GM10847 (cell line): ENCODE results near the gene C1GALT1.
A peak's percentile ranks its signal among the peaks of the same experiment; 100 is the strongest.

Experiments
- POLR2A ChIP-seq: IDR thresholded peaks from 2 replicates; pipeline ENCODE4 v1.6.1; 2011; ENCODE audit not compliant: insufficient read length; ENCODE audit errors: extremely low read depth

The C1GALT1 gene

DNA sequence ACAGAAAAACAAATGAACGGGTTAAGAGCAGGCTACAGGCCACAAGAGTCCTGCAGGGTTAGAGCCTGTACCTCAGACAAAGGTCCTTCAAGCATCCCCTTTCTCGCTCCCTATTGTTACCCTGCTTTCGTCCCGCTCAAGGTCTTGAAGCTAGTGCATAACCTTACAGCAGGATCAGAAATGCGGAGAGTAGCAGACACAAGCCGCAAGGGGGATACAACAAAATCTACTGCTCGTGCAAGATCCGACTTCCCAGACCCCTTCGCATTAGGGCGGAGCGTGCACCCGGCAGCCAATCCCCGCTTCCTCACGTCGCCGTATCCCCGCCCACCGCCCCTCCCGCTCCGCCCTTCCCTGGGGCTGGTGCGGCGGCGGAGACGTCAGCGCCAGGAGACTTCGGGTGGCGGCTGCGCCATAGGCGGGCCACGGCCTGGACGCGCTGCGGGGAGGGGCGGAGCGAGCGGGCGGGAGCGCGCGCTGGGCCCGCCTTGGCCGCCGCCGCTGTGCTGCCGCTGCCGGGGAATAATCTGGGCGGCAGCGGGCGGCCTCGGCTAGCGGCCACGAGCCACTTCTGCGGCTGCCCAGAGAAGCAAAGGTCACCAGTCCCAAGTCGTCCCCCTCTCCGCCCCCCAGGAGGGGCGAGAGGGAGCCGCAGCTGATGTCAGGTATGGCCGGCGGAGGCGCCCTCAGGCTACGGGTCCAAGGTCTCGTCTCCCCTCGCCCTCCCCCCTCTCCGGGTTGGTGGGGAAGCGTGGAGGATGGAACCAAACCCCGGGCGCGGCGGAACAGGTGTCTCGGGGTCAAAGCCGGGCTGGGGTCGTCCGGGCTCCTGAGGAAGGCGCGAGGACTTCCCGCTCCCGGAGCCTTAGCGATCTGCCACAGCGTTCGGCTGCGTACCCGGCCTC, at the start of gene C1GALT1:
Gene C1GALT1, plus strand, starts transcription at position 389 of the 905 bp plus-strand sequence. CDS start 51,776 bp downstream, outside the sequence.
- peak; percentile 64 for TF ChIP-seq POLR2A

DNA sequence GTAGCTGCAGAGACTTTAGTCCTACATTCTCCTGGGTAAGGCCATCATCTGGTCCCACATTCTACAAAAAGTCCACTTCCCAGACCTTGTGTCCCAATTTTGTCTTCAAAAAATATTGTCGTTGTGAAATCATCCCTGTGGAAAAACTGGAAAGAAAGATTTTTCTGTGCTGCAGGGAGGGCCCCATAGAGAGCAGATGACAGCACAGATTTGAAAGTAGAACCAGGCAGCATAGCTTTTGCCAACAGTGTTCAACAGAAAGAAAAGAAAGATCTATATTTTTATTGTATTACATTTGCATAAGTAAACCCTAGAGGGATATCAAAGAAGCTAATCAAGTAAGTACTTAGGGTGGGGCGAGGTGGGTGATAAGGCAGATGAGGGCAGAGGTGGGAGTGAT, 48.3 kb upstream of the C1GALT1 start:
- TF ChIP-seq POLR2A = no peak

DNA sequence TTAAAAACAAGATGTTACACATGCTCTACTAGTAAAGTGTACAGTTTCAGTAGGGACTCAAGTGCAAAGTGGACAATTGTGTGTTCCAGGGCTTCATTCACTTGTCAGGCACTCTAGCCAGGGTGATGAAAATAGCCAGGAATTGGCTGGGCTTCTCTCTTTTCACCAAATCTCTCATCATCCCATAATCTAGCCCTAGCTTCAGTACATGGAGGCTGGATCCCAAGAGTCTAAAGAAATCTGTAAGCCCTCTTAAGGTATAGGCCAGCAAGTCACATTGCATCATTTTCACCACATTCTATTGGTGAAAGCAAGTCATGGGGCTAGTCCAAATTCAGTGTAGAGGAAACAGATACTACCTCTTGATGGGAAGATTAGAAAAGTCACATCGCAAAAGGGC, 47.3 kb upstream of the C1GALT1 start:
- no peak for TF ChIP-seq POLR2A

DNA sequence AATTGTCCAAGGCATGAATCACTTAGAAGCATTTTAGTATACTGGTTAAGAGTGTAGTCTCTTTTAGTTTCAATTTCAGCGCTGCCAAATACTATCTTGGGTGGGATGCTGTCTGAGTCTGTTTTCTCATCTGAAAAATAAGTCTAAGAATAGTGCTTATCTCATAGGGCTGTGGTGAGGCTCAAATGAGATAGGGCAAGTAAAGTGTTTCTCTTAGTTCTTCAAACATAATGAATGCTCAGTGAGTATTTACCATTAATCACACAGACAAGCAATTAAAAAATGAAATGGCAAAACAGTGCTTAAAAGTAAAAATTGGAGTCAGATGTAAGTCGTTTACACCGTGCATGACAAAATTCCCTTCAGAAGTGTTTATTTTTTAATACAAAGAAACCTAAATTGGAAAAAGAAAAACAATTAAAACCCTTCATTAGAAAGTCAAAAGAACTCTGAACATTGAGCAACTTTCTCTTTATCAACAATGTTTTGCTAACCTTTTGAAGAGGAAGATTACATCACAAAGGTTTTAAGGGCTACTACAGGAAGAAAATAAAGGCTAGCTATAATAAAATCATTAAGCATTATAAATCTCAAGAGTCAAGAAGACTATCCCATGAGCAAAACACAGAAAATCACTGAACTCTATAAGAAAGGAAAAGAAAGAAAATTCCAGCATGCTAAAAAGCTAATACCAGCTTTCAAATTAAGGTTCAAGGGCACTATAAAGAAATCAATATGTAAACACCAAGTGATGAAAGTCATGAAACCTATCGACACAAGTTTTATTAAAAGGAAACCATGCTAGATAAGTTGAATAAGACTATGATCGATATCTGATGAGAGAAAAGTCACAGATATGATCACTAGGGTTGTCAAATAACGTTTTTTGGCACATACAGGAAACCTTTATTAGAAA, 45.6 kb upstream of the C1GALT1 start:
- TF ChIP-seq POLR2A = no peak

DNA sequence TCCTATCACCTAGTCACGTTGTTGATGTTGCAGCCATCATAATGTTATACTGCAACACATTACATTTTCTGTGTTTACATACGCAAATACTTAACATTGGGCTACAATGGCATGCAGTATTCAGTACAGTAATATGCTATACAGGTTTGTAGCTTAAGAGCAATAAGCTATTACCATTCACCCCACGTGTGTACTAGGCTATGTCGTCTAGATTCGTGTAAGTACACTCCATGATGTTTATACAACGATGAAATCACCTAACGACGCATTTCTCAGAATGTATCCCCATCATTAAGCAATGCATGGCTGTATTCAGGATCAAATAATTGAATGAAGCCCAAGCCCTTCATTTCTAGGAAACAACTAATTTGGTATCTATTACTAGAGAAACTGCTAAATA, 43.4 kb upstream of the C1GALT1 start:
- no peak for TF ChIP-seq POLR2A

DNA sequence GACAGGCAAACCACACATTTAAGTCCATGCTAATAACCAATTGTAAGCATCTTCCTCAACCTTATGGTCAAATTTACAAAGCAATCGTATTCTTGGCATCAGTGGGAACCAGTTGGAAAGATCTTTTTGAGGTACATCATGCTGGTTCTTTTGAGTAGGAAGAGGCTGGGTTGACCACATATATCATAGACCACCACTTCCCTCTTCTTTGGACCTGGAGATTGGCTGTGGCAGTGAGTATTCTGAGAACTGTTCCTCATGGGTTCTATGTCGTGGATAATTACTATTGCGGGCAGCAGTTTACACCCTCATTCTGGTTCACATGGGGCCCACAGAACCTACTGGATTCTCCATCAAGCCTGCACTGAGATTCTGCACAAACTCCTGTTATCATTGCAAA, 35.5 kb upstream of the C1GALT1 start:
- no peak for TF ChIP-seq POLR2A

DNA sequence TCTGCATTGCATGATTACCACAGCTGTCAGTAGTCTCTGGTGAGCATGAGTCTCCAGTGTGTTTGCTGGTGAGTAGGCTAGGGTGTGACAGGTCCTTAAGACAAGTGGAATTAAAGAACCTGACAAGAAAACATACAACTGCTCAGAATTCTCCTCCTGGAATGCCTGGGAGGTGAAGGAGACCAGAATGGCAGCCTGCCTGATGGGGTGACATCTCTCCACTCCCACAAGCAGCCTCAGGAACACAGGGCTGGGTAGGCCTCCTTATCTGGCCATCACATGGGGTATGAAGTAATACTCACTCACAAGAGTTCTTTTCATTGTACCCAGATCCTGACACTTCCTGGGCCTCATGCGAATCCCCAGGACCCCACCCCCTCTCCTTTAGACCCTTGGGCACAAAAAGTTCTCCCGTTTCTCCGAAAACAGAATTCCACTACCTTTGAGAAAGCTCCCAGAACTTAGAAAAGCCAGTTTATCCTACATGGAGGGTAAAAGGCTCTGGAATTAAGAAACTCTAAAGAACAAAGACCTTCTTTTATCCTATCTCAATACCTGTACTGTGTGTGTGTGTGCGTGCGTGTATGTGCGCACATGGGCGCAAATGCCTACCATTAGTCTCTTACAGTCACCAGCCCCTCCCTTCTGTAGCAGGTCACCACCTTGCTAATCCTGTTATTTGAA, 33.4 kb upstream of the C1GALT1 start:
- TF ChIP-seq POLR2A = no peak

DNA sequence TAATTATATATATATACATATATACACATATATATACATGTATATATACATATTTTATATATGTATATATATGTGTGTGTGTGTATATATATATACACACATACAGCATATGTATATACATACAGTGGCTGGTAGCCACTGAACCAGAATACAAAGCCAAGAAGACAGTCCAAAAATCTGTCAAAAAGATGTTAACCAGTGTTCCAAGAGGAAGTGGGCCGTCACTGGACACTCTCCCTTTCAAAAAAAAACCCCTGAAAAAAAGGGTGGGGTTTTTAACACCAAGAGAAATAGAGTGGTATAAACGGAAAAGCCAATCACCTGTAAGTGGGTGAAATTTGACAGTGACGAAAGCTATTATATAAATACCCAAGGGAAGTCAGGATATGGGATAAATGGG, 31.1 kb upstream of the C1GALT1 start:
- no peak for TF ChIP-seq POLR2A

DNA sequence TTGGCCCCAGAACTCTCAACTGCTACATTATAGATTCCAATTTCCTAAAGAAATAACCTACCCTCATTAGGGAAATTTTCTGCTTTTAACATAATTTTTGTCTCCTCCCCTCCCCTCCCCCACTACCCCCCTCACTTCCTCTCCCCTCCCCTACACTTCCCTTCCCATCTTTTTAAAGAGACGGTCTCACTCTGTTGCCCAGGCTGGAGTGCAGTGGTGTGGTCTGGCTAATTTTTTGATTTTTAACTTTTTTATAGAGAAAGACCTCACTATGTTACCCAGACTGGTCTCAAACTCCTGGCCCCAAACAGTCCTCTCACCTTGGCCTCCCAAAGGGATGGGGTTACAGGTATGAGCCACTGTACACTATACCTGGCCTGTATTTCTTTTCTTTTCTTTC, 30.5 kb upstream of the C1GALT1 start:
- TF ChIP-seq POLR2A = no peak

DNA sequence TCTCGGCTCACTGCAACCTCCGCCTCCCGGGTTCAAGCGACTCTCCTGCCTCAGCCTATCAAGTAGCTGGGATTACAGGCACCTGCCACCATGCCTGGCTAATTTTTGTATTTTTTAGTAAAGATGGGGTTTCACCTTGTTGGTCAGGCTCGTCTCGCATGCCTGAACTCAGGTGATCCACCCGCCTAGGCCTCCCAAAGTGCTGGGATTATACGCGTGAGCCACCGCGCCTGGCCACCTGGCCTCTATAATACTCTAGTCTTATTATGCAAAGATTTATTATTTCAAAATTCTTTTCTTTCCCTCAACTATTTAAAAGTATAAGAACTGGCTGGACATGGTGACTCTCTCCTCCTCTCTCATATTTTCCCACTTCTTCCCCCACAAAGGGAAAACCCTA, 30.0 kb upstream of the C1GALT1 start:
- no peak for TF ChIP-seq POLR2A

DNA sequence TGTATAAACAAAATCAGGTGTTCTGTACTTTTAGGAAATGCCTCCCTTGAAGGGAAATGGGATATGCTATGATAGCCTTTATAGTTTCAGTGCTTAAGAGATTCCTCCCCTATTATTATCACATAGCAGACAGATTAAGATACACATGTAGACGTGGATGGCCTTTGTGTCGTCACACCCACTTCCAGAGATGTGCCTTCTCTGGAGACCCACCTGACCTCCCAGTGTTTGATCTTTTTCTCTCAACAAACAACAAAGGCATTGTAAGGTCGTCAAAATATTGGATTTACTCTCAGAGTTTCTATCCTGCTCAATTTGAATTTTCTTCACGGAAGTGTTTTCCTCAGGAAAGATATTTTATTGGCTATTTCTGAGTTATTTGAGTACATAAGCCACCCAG, 25.7 kb upstream of the C1GALT1 start:
- TF ChIP-seq POLR2A = no peak

DNA sequence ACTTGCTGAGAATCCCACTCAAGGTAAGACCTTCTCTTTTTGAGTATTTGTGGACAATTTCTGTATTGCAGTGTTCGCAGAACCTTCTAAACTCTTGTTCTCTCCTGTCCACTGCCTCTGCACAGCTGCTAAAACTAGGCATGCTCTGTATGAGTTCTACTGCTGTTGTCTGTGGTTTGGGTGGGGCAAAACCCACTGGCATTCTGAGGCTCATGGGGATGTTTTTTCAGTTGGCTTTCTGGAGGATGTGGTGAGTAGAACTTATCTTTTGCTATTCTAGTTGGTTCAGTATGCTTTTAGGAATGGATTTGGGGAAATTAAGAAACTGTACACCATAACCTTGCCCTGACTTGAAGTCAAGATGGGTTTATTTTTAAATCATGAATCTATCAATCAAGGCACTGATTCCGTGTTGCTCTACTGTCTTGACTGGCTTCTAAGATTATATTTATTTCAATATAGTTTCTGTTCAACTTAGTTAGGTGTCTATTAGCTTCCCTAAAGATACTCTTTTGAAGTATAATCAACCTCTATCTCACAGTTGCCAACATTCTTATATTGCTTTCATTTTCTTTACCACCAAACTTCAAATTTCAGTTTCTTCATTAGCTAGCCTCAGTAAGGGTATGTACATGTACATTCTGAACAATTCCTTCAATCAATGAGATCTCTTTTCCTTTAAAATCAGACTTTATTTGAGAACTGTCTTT, 25.0 kb upstream of the C1GALT1 start:
- TF ChIP-seq POLR2A = no peak

DNA sequence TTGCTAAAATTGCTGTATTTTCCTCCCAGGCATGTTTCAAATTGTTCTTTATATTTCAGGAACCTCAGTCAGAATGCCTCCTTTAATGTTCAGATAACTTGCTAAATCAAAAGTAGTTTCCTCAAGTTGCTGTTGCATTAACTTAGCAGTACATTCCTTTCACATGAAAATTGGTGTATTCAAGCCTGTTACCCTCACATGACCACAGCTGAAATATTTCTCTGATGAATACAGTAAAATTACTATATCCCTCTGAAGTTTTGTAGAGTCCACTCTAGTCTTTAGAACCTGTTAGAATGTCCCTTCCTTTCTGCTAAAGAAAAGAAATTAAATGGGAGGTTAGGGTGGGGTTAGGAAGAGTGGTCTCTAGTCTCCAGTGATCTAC, 24.5 kb upstream of the C1GALT1 start:
- no peak for TF ChIP-seq POLR2A

DNA sequence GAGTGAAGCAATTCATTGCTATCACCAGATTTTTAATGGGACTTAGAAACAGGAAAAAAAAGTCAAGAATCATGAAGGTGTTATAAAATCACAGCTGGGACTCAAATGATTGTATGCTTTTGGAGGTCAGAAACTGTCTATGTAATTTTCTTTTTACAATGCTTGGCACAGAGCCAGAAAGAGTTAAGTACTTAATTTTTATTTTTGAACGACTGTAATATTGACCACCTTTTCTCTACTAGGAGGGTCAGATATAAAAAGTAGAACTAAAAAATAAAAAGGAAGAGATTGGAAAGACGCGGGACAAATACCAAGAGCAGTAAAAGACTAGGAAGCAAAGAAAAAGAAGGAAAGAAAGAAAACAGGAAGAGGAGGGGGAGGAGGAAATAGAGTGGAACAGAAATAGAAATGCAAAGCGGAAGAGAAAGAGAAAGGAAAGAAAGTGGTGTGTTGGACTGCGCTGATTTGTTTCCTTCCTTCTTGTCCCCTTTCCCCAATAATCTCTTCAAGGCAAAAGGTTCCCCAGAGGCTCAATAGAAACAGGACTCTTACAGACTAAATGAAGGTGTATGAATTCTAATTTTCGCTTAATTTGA, 23.2 kb upstream of the C1GALT1 start:
- no peak for TF ChIP-seq POLR2A
